GOT3 (cell line): ENCODE data around the gene LETM1.

Experiments used
- DNase-seq: peaks from one replicate; lab custom pipeline; 2025; ENCODE audit warnings: mixed read lengths; lab: John Stamatoyannopoulos, UW

LETM1 gene

DNA sequence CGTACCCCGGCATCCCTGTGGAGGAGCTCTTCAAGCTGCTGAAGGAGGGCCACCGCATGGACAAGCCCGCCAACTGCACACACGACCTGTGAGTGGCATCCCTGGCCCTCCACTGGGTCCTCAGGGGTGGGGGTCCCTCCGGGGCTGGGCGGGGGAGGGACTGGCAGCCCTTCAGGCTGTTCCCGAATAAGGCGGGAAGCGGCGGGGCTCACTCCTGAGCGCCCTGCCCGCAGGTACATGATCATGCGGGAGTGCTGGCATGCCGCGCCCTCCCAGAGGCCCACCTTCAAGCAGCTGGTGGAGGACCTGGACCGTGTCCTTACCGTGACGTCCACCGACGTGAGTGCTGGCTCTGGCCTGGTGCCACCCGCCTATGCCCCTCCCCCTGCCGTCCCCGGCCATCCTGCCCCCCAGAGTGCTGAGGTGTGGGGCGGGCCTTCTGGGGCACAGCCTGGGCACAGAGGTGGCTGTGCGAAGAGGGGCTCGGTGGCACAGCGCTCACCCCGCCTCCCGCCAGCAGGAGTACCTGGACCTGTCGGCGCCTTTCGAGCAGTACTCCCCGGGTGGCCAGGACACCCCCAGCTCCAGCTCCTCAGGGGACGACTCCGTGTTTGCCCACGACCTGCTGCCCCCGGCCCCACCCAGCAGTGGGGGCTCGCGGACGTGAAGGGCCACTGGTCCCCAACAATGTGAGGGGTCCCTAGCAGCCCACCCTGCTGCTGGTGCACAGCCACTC, 49.2 kb downstream of the LETM1 start:
- DNase-seq = no peak

- no peak for DNase-seq
These were observed 49.8 kb downstream of the LETM1 start for GRCh38 chr4:1806223-1806564.

DNA sequence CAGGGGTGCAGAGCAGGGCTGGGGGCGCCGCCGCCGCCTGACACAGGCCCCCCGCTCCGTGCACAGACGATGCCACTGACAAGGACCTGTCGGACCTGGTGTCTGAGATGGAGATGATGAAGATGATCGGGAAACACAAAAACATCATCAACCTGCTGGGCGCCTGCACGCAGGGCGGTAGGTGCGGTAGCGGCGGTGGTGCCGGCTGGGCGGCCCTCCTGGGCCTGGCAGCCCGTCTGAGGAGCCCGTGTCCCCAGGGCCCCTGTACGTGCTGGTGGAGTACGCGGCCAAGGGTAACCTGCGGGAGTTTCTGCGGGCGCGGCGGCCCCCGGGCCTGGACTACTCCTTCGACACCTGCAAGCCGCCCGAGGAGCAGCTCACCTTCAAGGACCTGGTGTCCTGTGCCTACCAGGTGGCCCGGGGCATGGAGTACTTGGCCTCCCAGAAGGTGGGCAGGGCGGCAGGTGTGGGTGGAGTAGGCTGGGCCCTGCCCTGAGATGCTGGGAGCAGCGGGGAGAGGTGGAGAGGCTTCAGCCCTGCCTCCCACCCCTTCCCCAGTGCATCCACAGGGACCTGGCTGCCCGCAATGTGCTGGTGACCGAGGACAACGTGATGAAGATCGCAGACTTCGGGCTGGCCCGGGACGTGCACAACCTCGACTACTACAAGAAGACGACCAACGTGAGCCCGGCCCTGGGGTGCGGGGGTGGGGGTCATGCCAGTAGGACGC, 50.3 kb downstream of the LETM1 start:
- no peak for DNase-seq

DNA sequence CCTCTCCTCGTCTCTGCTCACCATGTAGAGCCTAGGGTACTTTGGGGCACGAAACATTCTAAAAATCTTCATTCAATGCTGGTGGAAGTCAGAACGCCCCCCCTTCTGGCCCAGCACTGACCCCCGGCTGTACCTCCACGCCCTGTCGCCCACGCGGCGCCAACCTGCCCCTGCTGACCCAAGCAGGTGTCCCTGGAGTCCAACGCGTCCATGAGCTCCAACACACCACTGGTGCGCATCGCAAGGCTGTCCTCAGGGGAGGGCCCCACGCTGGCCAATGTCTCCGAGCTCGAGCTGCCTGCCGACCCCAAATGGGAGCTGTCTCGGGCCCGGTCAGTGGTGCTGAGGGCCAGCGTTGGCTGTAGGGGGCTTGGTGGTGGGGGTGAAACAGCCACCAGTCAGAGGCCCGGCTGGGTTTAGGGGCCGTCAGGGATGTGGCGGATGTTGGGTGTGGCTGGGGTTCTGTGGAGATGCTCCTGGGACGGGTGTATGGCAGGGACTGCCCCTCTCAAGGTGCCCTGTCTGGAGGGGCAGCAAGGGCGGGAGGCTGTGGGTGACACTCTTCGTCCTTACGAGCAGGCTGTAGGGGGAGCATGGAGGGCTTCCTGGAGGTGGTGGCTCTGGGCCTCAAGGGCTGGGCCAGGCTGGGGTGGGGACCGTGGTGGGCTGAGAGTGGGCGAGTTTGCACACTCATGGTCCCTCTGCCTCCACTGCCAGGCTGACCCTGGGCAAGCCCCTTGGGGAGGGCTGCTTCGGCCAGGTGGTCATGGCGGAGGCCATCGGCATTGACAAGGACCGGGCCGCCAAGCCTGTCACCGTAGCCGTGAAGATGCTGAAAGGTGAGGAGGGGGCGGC, 51.1 kb downstream of the LETM1 start:
- DNase-seq = no peak

- DNase-seq = no peak
These were observed 52.2 kb downstream of the LETM1 start for GRCh38 chr4:1803523-1804423.

DNA sequence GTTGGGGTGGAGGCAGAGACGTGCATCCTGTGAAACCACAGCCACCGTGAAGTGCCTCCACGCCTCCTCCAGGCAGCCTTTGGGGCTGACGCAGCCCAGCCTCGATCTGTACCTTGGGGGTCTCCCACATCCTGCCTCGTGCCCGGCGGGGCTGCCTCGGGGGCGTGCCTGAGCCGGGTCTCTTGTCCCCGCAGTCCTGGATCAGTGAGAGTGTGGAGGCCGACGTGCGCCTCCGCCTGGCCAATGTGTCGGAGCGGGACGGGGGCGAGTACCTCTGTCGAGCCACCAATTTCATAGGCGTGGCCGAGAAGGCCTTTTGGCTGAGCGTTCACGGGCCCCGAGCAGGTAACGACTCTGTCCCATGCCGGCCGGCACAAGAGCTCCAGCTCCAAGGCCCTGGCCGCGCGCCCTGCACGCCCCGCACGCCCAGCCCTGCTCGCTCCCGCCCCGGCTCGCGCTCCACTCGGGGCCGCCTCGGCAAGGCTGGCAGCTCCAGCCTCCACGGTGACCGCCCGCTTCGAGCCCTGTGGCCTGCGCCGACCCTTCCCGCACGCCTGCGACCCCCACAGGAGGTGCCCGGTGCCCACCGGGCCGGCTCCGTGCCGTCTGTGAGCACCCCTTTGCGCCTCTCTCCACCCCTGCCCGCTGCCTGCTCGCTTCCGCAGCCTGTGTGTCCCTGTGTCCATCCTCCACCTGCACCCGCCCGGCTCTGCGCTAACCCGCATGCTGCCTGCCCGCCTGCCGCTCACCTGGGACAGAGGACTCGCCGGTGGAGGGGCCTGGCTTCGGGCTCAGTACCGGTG, 53.0 kb downstream of the LETM1 start:
- DNase-seq = no peak

DNA sequence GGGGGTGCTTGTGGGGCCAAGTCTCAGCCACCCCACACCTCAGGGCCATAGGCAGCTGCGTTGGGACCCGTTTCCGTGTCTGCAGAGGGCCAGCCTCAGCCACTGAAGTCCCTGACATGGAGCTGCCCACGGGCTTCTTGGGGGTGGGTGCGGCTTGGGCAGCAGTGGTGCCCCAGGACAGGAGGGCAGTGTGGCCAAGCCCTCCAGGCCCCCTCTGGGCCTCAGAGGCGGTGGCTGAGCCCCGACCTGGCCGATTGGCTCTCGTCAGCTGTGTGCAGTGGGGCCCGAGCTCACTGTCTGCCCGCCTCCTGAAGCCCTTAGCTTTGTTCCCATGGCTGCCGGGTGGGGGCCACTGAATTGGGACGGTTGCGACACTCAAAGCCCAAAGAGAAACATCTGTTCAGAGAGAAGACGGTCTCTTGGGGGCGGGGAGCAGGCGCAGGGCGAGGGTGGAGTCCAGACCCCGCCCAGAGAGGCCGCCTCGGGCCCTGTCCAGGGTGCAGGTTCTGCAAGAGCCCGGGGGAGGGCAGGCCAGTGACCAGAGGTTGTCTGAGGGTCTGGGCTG, 53.7 kb downstream of the LETM1 start:
- DNase-seq = no peak

DNA sequence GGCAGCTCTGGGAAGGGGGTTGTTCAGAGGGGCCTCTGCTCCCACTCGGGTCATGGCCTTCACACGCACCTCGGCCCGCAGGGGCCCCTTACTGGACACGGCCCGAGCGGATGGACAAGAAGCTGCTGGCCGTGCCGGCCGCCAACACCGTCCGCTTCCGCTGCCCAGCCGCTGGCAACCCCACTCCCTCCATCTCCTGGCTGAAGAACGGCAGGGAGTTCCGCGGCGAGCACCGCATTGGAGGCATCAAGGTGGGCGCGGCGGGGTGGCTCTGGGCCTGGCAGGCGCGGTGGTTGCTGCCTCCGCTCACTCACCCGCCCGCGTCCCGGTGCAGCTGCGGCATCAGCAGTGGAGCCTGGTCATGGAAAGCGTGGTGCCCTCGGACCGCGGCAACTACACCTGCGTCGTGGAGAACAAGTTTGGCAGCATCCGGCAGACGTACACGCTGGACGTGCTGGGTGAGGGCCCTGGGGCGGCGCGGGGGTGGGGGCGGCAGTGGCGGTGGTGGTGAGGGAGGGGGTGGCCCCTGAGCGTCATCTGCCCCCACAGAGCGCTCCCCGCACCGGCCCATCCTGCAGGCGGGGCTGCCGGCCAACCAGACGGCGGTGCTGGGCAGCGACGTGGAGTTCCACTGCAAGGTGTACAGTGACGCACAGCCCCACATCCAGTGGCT, 54.5 kb downstream of the LETM1 start:
- no peak for DNase-seq

GRCh38 chr4:1800805-1801204, 55.2 kb downstream of the LETM1 start:
- DNase-seq = no peak

GRCh38 chr4:1799387-1800375, 56.3 kb downstream of the LETM1 start:
- no peak for DNase-seq

DNA sequence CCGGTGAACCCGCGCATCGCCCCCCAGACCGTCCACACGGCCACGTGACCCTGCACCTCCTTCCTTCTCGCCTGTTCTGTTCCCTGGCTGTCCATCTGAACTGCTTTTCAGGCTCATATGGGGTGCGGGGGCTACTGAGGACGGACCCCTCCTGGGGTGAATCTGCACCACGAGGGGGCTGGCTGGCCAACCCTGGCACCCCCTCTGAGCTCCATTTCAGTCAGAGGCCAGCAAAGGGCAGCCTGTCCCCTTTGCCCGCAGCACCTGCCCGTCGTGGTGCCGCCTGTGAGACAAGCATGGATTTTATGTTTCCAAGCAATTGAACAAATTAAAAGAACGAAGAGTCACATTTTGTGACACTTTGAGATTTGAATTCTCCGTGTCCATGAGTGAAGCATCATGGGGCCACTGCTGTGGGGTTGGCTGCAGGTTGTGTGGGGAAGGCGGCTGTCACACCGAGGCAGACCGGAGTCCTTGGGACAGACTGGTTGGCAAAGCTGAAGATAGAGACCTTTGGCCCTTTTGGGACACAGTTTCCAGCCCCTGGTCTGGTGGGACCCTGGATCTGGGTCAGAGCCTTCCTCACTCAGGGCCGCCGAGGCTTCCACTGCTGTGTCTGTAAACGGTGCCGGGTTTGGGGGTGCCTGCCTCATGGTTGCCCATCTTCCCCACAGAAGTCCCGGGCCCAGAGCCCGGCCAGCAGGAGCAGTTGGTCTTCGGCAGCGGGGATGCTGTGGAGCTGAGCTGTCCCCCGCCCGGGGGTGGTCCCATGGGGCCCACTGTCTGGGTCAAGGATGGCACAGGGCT, 57.2 kb downstream of the LETM1 start:
- DNase-seq = no peak

DNA sequence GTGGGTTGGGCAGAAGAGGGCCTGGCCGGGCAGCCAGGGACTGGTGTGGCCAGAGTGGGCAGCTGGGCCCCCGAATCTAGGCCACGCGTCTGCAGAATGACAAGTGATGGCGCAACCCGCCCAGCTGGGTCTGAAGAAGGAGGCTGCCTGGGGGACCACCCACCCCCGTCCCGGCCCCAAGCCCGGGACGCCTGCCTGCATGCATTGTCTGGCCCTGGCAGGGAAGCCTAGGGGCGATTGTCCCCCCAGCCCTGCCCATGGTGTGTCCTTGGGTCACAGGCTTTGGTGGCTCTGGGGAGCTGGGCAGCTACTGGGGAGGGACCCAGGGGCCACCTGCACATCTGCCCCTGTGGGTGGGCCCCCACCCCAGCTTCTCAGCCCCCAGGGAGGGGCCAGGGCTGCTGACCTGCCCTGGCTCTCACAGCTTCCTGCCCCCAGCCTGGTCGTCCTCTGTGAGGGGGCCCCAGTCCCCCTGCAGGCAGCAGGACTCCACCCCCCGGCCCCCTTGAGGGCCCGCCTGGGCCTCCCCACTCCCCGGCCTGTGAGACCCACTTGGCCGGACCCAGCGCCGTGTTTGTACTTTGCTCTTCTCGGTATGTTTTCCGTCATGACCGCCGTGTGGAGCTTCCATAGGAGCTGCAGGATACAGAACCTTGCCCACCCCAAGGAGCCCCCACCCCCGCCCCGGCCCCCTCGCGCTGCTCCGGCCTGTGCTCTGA, 57.9 kb downstream of the LETM1 start:
- no peak for DNase-seq

- DNase-seq = no peak
These were observed 58.6 kb downstream of the LETM1 start for GRCh38 chr4:1797298-1797860.

- no peak for DNase-seq
These were observed 59.3 kb downstream of the LETM1 start for GRCh38 chr4:1796486-1797204.

DNA sequence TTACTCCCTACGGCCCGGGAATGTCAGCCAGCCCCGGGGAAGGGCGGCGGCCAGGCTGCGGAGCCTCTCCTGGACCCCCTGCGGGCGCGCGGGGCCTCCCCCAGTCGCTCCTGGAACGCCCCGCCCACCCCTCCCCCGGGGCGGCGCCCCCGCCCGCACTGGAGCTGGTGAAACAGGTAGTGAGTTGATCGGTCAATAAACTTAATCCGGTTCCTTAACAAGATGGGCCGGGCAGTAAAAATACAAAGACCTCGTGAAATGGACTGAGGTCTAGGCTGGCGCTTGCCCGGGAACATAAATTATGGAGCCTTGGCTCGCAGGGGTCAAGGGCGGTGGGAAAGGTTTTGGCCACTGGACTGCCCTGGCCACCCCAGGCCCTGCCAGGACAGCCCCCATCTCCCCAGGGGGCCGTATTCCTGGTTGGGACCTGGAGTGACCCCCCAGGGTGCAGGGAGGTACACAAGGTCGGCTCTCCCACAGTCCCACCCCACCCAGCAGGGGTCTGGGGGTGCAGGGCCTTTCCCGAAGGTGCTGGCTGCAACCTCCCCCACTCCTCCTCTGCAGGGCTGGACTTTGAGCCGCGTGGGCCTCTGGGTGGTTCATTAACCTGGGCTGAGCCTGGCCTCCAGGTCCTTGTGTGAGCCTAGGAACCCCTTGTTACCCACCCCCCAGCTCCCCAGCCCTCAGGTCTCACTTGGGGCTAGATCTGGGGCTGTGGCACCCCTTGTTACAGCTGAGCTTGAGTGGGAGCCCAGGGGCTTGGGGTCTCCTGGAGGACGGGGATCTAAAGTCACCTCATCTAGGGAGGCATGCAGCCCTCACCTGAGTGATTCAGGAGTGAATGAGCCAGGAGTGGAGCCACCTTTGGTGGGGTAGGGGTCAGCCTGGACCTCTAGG, 60.4 kb downstream of the LETM1 start:
- DNase-seq = no peak
